ENCODE data around the gene CFAP99.
A peak's percentile ranks its signal among the peaks of the same experiment; 100 is the strongest.

The CFAP99 gene

GRCh38 chr4:2510351-2511259, 91.8 kb downstream of the CFAP99 start:
- peak overlapping the region; percentile 52 for H3K27ac Mint-ChIP-seq
- H3K27me3 Mint-ChIP-seq: no peaks in the 10 kb centered on the region
- CTCF ChIA-PET: no interaction called here
- H3K36me3 Mint-ChIP-seq: peaks cover 59% of the 10 kb centered on the region
- peaks cover 2% of the 10 kb centered on the region for H3K4me1 Mint-ChIP-seq
- no peaks in the 10 kb centered on the region for H3K9me3 Mint-ChIP-seq
- H3K4me3 Mint-ChIP-seq: no peak overlapping the region
- DNase-seq: no peak

- H3K27ac Mint-ChIP-seq: no peak overlapping the region
- no peak for DNase-seq
These were observed 92.9 kb downstream of the CFAP99 start for GRCh38 chr4:2511645-2512131.

More at GRCh38 chr4:2511645-2512131, 92.9 kb downstream of the CFAP99 start:
- Mint-ChIP-seq H3K9me3 (no peaks in the 10 kb centered on the region), H3K36me3 (peaks cover 56% of the 10 kb centered on the region), H3K4me1 (peaks cover 2% of the 10 kb centered on the region), H3K27me3 (no peaks in the 10 kb centered on the region), H3K4me3 (no peak overlapping the region)
- CTCF ChIA-PET: no interaction called here
